ENCODE results near the gene ZFX. TPM values are rescaled to one million over a fixed set of nuclear protein-coding genes. Genes with fewer than 3 reads are reported as not detected.

Gene ZFX
- total and polyA plus RNA-seq, 2 donors (not counting 1 experiment from before 2014, with no cell fraction given) = 31.2 to 61.9 TPM

DNA sequence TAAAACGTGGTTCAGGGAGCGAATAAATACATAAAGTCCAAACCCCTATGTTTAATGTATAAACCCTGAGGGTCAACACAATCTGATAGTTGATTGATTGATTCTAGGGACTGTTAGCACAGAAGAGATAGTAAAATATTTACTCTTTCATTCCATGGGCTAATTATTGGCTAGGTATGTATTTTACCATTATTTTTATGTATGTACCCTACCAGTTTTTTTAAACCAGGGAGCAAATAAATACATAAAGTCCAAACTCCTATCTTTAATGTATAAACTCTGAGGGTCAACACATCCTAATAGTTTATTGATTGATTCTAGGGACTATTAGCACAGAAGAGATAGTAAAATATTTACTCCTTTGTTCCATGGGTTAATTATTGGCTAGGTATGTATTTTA is 40.0 kb downstream of the ZFX start:
- no peak for DNase-seq (ENCODE audit: low read depth in 2 of 2)
- TF ChIP-seq, protein P1, sequence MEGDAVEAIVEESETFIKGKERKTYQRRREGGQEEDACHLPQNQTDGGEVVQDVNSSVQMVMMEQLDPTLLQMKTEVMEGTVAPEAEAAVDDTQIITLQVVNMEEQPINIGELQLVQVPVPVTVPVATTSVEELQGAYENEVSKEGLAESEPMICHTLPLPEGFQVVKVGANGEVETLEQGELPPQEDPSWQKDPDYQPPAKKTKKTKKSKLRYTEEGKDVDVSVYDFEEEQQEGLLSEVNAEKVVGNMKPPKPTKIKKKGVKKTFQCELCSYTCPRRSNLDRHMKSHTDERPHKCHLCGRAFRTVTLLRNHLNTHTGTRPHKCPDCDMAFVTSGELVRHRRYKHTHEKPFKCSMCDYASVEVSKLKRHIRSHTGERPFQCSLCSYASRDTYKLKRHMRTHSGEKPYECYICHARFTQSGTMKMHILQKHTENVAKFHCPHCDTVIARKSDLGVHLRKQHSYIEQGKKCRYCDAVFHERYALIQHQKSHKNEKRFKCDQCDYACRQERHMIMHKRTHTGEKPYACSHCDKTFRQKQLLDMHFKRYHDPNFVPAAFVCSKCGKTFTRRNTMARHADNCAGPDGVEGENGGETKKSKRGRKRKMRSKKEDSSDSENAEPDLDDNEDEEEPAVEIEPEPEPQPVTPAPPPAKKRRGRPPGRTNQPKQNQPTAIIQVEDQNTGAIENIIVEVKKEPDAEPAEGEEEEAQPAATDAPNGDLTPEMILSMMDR (conservative IDR thresholded peaks at IDR 0.05 in 1 of 2, IDR thresholded peaks at IDR 0.05 in 1 of 2; ENCODE audit: low read depth in 1 of 2, low read length in 2 of 2) = no peak
- no peak for TF ChIP-seq EZH2 (IDR thresholded peaks at IDR 0.05; ENCODE audit: low read length, missing control alignments)
- no peaks in the 10 kb centered on the region for H3K36me3 ChIP-seq (ENCODE audit: control insufficient read depth, insufficient read depth, low read length)
- peaks cover 80% of the 10 kb centered on the region for H3K79me2 ChIP-seq (ENCODE audit: control insufficient read depth, insufficient read depth, low read length)
- no peaks in the 10 kb centered on the region for H3K4me1 ChIP-seq (ENCODE audit: control insufficient read depth, extremely low read depth, insufficient read depth, low read length)
- peaks cover 5% of the 10 kb centered on the region for H4K20me1 ChIP-seq (ENCODE audit: control insufficient read depth, extremely low read depth, insufficient read depth, low read length)
- H3K9ac ChIP-seq (ENCODE audit: insufficient read depth, low read length) = no peak overlapping the region
- no peaks in the 10 kb centered on the region for H3K9me3 ChIP-seq (ENCODE audit: control insufficient read depth, insufficient read depth, low read depth, low read length)
- no peak overlapping the region for H3K27ac ChIP-seq (ENCODE audit: insufficient read depth, low read length)
- no peak overlapping the region for H2AFZ ChIP-seq (ENCODE audit: low read length)
- no peak overlapping the region for H3K4me2 ChIP-seq (ENCODE audit: extremely low read depth, insufficient read depth, low read length)
- no peaks in the 10 kb centered on the region for H3K27me3 ChIP-seq (ENCODE audit: control insufficient read depth, insufficient read depth, low read length)
- H3K4me3 ChIP-seq (replicated peaks in 1 of 4; ENCODE audit: control extremely low read depth in 1 of 4, insufficient read depth in 1 of 4, low read depth in 3 of 4, low read length in 4 of 4) = no peak overlapping the region

- H2AFZ ChIP-seq (ENCODE audit: low read length) = no peak overlapping the region
- DNase-seq (ENCODE audit: low read depth in 2 of 2) = peak; percentile 34 to 55
- H3K4me2 ChIP-seq (ENCODE audit: extremely low read depth, insufficient read depth, low read length) = peak overlapping the region; percentile 27
- H3K79me2 ChIP-seq (ENCODE audit: control insufficient read depth, insufficient read depth, low read length) = peaks cover 78% of the 10 kb centered on the region
- no peak for TF ChIP-seq EZH2 (IDR thresholded peaks at IDR 0.05; ENCODE audit: low read length, missing control alignments)
- TF ChIP-seq, protein P1 (conservative IDR thresholded peaks at IDR 0.05 in 1 of 2, IDR thresholded peaks at IDR 0.05 in 1 of 2; ENCODE audit: low read depth in 1 of 2, low read length in 2 of 2) = no peak
- H4K20me1 ChIP-seq (ENCODE audit: control insufficient read depth, extremely low read depth, insufficient read depth, low read length) = peaks cover 5% of the 10 kb centered on the region
- no peak overlapping the region for H3K4me3 ChIP-seq (replicated peaks in 1 of 4; ENCODE audit: control extremely low read depth in 1 of 4, insufficient read depth in 1 of 4, low read depth in 3 of 4, low read length in 4 of 4)
- H3K36me3 ChIP-seq (ENCODE audit: control insufficient read depth, insufficient read depth, low read length) = no peaks in the 10 kb centered on the region
- H3K9ac ChIP-seq (ENCODE audit: insufficient read depth, low read length) = no peak overlapping the region
- H3K9me3 ChIP-seq (ENCODE audit: control insufficient read depth, insufficient read depth, low read depth, low read length) = no peaks in the 10 kb centered on the region
- no peaks in the 10 kb centered on the region for H3K27me3 ChIP-seq (ENCODE audit: control insufficient read depth, insufficient read depth, low read length)
- no peaks in the 10 kb centered on the region for H3K4me1 ChIP-seq (ENCODE audit: control insufficient read depth, extremely low read depth, insufficient read depth, low read length)
- H3K27ac ChIP-seq (ENCODE audit: insufficient read depth, low read length) = peak overlapping the region; percentile 31
Measured at GRCh38 chrX:24190500-24191156, 41.1 kb downstream of the ZFX start.

- no peaks in the 10 kb centered on the region for H3K27me3 ChIP-seq (ENCODE audit: control insufficient read depth, insufficient read depth, low read length)
- no peak overlapping the region for H3K9ac ChIP-seq (ENCODE audit: insufficient read depth, low read length)
- no peaks in the 10 kb centered on the region for H3K9me3 ChIP-seq (ENCODE audit: control insufficient read depth, insufficient read depth, low read depth, low read length)
- no peak overlapping the region for H3K4me2 ChIP-seq (ENCODE audit: extremely low read depth, insufficient read depth, low read length)
- H3K4me3 ChIP-seq (replicated peaks in 1 of 4; ENCODE audit: control extremely low read depth in 1 of 4, insufficient read depth in 1 of 4, low read depth in 3 of 4, low read length in 4 of 4) = no peak overlapping the region
- H3K27ac ChIP-seq (ENCODE audit: insufficient read depth, low read length) = no peak overlapping the region
- no peaks in the 10 kb centered on the region for H3K36me3 ChIP-seq (ENCODE audit: control insufficient read depth, insufficient read depth, low read length)
- no peaks in the 10 kb centered on the region for H3K4me1 ChIP-seq (ENCODE audit: control insufficient read depth, extremely low read depth, insufficient read depth, low read length)
- H4K20me1 ChIP-seq (ENCODE audit: control insufficient read depth, extremely low read depth, insufficient read depth, low read length) = no peaks in the 10 kb centered on the region
- no peak for DNase-seq (ENCODE audit: low read depth in 2 of 2)
- peaks cover 75% of the 10 kb centered on the region for H3K79me2 ChIP-seq (ENCODE audit: control insufficient read depth, insufficient read depth, low read length)
- H2AFZ ChIP-seq (ENCODE audit: low read length) = no peak overlapping the region
- no peak for TF ChIP-seq EZH2 (IDR thresholded peaks at IDR 0.05; ENCODE audit: low read length, missing control alignments)
- TF ChIP-seq, protein P1 (conservative IDR thresholded peaks at IDR 0.05 in 1 of 2, IDR thresholded peaks at IDR 0.05 in 1 of 2; ENCODE audit: low read depth in 1 of 2, low read length in 2 of 2) = no peak
Measured at GRCh38 chrX:24196509-24196908, 47.0 kb downstream of the ZFX start.
